Activated B cell treated with CpG ODN at 0.5 μM for 24 hours (primary cell): ENCODE measurements around the gene KIAA1958. TPM values are rescaled to one million over a fixed set of nuclear protein-coding genes. Genes with fewer than 3 reads are reported as not detected.

ENCODE experiments used
- ATAC-seq: fragments of 200-7000 bp; cut with Tn5 transposase; one replicate; pipeline ENCODE4 v1.10.0; 2021; ENCODE audit warnings: low read depth, mild to moderate bottlenecking, moderate library complexity
- CTCF ChIA-PET: fragments of 350-600 bp; sonication (Branson Sonifier 250); formaldehyde crosslinking; loops from one replicate; lab custom pipeline; 2021; ENCODE audit warnings: antibody characterized with exemption; lab: Charles Lee
- POLR2A ChIA-PET: fragments of 350-600 bp; sonication (Branson Sonifier 250); formaldehyde crosslinking; loops from one replicate; lab custom pipeline; 2021; ENCODE audit warnings: antibody characterized with exemption; lab: Charles Lee
- DNase-seq: peaks from one replicate; pipeline ENCODE4 v3.0.0; 2022
- H3K27ac Mint-ChIP-seq: one replicate; pipeline ENCODE4 v1.8.0; 2020; ENCODE audit warnings: mixed read lengths
- H3K27me3 Mint-ChIP-seq: one replicate; pipeline ENCODE4 v1.8.0; 2021; ENCODE audit warnings: mixed read lengths
- H3K36me3 Mint-ChIP-seq: one replicate; pipeline ENCODE4 v1.8.0; 2021; ENCODE audit warnings: low read depth, mixed read lengths
- H3K4me1 Mint-ChIP-seq: one replicate; pipeline ENCODE4 v1.8.0; 2021; ENCODE audit warnings: mixed read lengths
- H3K4me3 Mint-ChIP-seq: one replicate; pipeline ENCODE4 v1.8.0; 2020; ENCODE audit warnings: mild to moderate bottlenecking, mixed read lengths
- H3K9me3 Mint-ChIP-seq: one replicate; pipeline ENCODE4 v1.8.0; 2020; ENCODE audit warnings: mixed read lengths
- intact Hi-C: fragments of 100-400 bp; cut with micrococcal nuclease; formaldehyde crosslinking; loops from one replicate; pipeline ENCODE4 v1.15.1; 2024
- total RNA-seq: library from RNA; stranded (reverse); gene quantifications from 2 replicates; pipeline ENCODE4 v1.2.3, GENCODE V29; 2022
- TF ChIP-seq, protein P1 (sequence below): fragments of 200-600 bp; IDR thresholded peaks from one replicate; pipeline ENCODE4 v1.8.0; 2022; ENCODE audit warnings: antibody characterized with exemption, mild to moderate bottlenecking

KIAA1958 gene
- total RNA-seq, 1 donor from 2014 or later = 7.4 TPM

DNA sequence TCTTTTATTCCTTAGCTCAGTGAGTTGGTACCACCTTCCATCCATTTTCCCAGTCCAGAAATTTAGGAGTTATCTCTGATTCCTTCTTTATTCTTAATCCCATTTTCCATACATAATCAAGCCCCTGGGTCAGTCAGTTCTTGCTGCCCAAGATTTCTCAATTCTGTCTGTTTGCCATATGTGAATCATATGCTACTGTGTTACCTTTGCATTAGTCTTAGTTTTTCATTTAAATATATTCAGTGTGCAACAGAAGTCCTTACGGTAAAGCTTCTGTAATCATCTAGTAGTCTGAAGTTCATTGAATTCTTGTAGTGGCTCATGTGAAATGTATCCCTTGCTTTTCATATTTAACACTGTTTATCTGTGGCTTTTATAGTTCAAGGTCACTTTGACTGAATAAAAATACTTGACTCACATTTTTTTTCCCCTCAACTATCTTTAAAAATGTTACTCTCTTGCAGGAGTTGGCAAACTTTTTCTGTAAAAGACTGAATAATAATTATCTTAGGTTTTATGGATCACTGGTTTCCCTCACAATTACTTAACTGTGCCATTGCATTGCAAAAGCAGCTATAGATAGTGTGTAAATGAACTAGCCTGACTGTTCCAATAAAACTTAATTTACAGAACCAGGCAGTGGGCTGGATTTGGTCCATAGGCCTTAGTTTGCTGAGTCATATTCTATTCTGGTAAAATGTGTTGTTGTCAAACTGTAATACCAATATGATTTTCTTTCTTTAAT lies 6.9 kb downstream of the KIAA1958 start:
- ATAC-seq = no peak
- TF ChIP-seq, protein P1, sequence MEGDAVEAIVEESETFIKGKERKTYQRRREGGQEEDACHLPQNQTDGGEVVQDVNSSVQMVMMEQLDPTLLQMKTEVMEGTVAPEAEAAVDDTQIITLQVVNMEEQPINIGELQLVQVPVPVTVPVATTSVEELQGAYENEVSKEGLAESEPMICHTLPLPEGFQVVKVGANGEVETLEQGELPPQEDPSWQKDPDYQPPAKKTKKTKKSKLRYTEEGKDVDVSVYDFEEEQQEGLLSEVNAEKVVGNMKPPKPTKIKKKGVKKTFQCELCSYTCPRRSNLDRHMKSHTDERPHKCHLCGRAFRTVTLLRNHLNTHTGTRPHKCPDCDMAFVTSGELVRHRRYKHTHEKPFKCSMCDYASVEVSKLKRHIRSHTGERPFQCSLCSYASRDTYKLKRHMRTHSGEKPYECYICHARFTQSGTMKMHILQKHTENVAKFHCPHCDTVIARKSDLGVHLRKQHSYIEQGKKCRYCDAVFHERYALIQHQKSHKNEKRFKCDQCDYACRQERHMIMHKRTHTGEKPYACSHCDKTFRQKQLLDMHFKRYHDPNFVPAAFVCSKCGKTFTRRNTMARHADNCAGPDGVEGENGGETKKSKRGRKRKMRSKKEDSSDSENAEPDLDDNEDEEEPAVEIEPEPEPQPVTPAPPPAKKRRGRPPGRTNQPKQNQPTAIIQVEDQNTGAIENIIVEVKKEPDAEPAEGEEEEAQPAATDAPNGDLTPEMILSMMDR = no peak
- intact Hi-C loops = no loop called here
- no peaks in the 10 kb centered on the region for H3K4me1 Mint-ChIP-seq
- H3K27me3 Mint-ChIP-seq = no peaks in the 10 kb centered on the region
- CTCF ChIA-PET = no interaction called here
- H3K9me3 Mint-ChIP-seq = peaks cover 16% of the 10 kb centered on the region
- H3K27ac Mint-ChIP-seq = no peak overlapping the region
- POLR2A ChIA-PET = no interaction called here
- peaks cover 23% of the 10 kb centered on the region for H3K36me3 Mint-ChIP-seq
- DNase-seq = no peak
- H3K4me3 Mint-ChIP-seq = no peak overlapping the region

DNA sequence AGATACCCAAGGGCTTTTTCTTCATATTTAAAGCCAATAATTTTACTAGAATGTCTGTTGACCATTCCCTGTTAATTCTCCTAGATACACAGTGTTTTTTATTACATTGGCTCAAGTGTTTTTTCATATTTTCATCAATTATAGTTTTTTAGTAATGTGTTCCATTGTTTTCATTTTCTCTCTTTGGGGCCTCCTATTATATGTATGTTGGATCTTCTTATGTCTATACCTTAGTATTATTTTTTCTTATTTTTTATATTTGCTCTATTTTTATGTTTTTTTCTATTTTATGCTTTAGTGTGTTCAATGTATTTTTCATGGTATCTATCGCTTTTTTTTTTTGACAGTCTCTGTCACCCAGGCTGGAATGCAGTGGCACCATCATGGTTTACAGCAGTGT lies 7.5 kb downstream of the KIAA1958 start:
- CTCF ChIA-PET = no interaction called here
- DNase-seq = no peak
- intact Hi-C loops = no loop called here

DNA sequence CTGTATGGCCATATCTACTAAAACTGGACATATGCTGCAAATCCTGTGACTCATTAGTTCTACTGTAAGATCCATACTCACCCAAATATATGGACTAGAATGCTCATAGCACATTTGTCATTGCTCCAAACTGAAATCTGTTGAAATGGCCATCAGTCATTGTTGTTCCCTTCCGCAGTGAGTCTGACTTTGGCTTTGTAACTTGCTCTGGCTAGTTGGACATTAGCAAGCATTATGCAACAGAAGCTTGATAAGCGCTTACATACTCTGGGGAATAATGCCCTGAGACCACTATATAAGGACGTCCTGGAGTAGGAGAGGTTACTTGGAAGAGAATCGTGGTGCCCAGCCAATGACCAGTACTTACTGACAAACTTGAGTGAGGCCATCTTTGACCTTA lies 9.0 kb downstream of the KIAA1958 start:
- CTCF ChIA-PET = no interaction called here
- ATAC-seq (no peak), DNase-seq (no peak)
- intact Hi-C loops = no loop called here
- peaks cover 16% of the 10 kb centered on the region for H3K9me3 Mint-ChIP-seq
- peaks cover 23% of the 10 kb centered on the region for H3K36me3 Mint-ChIP-seq
- TF ChIP-seq, protein P1 = no peak
- H3K4me1 Mint-ChIP-seq = no peaks in the 10 kb centered on the region
- H3K27me3 Mint-ChIP-seq = no peaks in the 10 kb centered on the region
- no peak overlapping the region for H3K27ac Mint-ChIP-seq
- POLR2A ChIA-PET = no interaction called here
- H3K4me3 Mint-ChIP-seq = no peak overlapping the region

More for the DNA sequence above, 7.5 kb downstream of the KIAA1958 start:
- Mint-ChIP-seq H3K27me3 (no peaks in the 10 kb centered on the region), H3K4me1 (no peaks in the 10 kb centered on the region), H3K27ac (no peak overlapping the region), H3K9me3 (peaks cover 16% of the 10 kb centered on the region), H3K4me3 (no peak overlapping the region), H3K36me3 (peaks cover 23% of the 10 kb centered on the region)
- no peak for ATAC-seq
- TF ChIP-seq, protein P1 = no peak
- POLR2A ChIA-PET = no interaction called here

DNA sequence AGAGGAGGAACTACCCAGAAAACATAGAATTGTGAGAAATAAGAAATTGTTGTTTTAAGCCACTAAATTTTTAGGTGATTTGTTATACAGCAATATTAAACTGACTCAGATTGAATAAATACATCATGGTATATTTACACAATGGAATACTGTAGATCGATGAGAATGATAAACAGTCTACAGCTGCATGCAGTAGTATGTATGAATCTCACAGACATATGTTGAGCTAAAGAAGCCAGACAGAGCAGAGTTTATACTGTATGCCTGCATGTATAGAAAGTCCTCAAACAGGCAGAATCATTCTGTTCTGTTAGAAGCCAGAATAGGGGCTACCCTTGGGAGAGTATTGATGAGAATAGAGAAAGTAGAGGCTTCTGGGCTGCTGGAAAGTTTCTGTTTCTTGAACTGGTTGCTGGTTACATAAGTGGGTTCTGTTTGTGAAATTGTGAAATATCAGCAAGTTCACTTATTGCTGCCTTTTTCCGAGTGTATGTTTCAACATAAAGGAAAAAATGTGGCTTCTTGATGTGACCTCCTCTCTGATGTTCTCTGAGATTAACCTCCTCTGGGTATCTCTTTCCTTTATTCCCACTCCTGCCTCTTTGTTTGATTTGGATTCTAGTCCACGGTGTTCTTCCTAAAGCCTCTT lies 9.6 kb downstream of the KIAA1958 start:
- TF ChIP-seq, protein P1 = no peak
- ChIA-PET POLR2A (no interaction called here), CTCF (no interaction called here)
- DNase-seq (no peak), ATAC-seq (no peak)
- H3K27me3 Mint-ChIP-seq = no peaks in the 10 kb centered on the region
- no peaks in the 10 kb centered on the region for H3K4me1 Mint-ChIP-seq
- intact Hi-C loops = no loop called here
- no peak overlapping the region for H3K4me3 Mint-ChIP-seq
- H3K36me3 Mint-ChIP-seq = peaks cover 23% of the 10 kb centered on the region
- peaks cover 16% of the 10 kb centered on the region for H3K9me3 Mint-ChIP-seq
- no peak overlapping the region for H3K27ac Mint-ChIP-seq

DNA sequence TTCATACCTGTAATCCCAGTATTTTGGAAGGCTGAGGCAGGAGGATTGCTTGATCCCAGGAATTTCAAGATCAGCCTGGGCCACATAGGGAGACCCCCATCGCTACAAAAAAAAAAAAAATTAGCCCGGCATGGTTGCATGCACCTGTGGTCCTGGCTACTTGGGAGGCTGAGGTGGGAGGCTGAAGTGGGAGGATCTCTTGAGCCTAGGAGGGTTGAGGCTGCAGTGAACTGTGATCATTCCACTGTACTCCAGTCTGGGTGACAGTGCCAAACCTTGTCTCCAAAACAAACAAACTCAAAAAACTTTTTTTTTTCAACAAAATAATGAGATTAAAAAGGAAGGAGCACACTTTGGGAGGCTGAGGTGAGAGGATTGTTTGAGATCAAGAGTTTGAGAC lies 14.2 kb downstream of the KIAA1958 start:
- CTCF ChIA-PET = no interaction called here
- TF ChIP-seq, protein P1 = no peak

More for the DNA sequence above, 14.2 kb downstream of the KIAA1958 start:
- intact Hi-C loops = no loop called here
- Mint-ChIP-seq H3K27ac (no peak overlapping the region), H3K4me3 (no peak overlapping the region), H3K27me3 (no peaks in the 10 kb centered on the region), H3K4me1 (no peaks in the 10 kb centered on the region), H3K36me3 (peaks cover 4% of the 10 kb centered on the region), H3K9me3 (peaks cover under 1% of the 10 kb centered on the region)
- POLR2A ChIA-PET = no interaction called here
- ATAC-seq = no peak
- no peak for DNase-seq
